ENCODE data around the gene FTL.
"Not testable (repeated sequence)": the region's sequence is repeated elsewhere in the genome, so short reads cannot be mapped to it uniquely, and the experiment has no call there.

FTL gene

DNA sequence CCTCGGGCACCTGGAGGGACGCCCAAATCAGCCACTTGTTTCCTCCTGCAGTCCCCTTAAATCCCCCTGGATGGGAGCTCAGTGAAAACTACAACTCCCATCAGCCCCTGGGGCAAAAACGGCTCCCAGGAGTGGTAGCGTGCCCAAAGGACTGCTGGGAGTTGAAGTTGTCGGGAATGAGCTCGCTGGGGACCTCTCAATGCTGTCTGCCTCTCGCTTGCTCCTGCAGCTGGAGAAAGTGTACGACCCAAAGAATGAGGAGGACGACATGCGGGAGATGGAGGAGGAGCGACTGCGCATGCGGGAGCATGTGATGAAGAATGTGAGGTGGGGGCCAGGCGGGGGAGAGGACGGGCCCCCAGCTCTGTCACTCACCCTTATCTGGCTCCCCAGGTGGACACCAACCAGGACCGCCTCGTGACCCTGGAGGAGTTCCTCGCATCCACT, 46.3 kb upstream of the FTL start (continued):
- TF ChIP-seq TOX (CRISPR knock-in tag; IDR thresholded peaks at IDR 0.05; ENCODE audit: borderline replicate concordance) (no peak), ZFP30 (CRISPR knock-in tag; IDR thresholded peaks at IDR 0.05) (no peak), ZNF70 (CRISPR knock-in tag; IDR thresholded peaks at IDR 0.05) (no peak)
- TF ChIP-seq, protein P1, sequence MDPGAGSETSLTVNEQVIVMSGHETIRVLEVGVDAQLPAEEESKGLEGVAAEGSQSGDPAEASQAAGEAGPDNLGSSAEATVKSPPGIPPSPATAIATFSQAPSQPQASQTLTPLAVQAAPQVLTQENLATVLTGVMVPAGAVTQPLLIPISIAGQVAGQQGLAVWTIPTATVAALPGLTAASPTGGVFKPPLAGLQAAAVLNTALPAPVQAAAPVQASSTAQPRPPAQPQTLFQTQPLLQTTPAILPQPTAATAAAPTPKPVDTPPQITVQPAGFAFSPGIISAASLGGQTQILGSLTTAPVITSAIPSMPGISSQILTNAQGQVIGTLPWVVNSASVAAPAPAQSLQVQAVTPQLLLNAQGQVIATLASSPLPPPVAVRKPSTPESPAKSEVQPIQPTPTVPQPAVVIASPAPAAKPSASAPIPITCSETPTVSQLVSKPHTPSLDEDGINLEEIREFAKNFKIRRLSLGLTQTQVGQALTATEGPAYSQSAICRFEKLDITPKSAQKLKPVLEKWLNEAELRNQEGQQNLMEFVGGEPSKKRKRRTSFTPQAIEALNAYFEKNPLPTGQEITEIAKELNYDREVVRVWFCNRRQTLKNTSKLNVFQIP (CRISPR knock-in tag; IDR thresholded peaks at IDR 0.05; ENCODE audit: borderline replicate concordance, low read depth): no peak

DNA sequence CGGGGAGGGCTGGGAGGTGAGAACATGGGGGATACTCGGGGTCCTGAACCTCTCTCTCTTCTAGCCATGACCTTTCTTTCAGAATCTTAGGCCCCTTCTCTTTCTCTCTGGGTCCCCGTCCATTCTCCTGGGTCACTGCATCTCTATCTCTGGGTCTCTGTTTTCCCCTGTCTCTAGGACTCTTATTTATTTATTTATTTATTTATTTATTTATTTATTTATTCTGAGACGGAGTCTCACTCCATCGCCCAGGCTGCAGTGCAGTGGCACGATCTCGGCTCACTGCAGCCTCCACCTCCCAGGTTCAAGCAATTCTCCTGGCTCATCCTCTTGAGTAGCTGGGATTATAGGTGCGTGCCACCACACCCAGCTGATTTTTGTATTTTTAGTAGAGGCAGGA, 45.8 kb upstream of the FTL start:
- ATAC-seq: not testable (repeated sequence)

DNA sequence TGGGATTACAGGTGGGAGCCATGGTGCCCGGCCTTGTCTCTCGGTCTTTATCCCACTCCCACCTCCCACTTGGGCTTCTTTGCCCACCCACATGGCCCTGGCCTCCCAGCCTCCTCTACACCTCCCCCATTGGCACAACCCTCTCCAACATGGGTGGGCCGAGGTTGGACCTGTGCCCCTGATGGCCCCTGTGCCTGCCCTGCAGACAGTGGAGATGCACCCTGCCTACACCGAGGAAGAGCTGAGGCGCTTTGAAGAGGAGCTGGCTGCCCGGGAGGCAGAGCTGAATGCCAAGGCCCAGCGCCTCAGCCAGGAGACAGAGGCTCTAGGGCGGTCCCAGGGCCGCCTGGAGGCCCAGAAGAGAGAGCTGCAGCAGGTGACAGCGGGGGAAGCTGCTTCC, 44.2 kb upstream of the FTL start:
- TF ChIP-seq, protein P2, sequence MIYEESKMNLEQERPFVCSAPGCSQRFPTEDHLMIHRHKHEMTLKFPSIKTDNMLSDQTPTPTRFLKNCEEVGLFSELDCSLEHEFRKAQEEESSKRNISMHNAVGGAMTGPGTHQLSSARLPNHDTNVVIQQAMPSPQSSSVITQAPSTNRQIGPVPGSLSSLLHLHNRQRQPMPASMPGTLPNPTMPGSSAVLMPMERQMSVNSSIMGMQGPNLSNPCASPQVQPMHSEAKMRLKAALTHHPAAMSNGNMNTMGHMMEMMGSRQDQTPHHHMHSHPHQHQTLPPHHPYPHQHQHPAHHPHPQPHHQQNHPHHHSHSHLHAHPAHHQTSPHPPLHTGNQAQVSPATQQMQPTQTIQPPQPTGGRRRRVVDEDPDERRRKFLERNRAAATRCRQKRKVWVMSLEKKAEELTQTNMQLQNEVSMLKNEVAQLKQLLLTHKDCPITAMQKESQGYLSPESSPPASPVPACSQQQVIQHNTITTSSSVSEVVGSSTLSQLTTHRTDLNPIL (CRISPR knock-in tag; IDR thresholded peaks at IDR 0.05; ENCODE audit: low read depth): no peak
- TF ChIP-seq ESRRG (CRISPR knock-in tag; IDR thresholded peaks at IDR 0.05) (no peak), ZNF70 (CRISPR knock-in tag; IDR thresholded peaks at IDR 0.05) (no peak)
- no peak for ATAC-seq

DNA sequence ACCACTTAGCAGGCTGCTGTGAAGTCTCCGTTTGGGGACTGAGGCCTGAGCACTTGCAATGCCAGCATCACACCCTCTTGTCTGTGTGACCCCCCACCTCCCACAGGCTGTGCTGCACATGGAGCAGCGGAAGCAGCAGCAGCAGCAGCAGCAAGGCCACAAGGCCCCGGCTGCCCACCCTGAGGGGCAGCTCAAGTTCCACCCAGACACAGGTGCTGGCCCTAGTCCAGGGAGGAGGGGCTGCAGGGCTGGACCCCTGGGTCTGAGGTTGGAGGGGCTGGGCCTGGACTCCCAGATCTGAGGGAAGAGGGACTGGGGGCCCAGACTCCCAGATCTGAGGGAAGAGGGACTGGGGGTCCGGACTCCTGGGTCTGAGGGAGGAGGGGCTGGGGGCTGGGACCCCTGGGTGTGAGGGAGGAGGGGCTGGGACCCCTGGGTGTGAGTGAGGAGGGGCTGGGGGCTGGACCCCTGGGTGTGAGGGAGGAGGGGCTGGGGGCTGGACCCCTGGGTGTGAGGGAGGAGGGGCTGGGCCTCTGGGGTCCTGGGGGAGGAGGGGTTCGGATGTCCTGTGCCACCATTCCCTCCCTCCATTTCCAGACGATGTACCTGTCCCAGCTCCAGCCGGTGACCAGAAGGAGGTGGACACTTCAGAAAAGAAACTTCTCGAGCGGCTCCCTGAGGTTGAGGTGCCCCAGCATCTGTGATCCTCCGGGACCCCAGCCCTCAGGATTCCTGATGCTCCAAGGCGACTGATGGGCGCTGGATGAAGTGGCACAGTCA, 43.2 kb upstream of the FTL start:
- ATAC-seq: no peak
- TF ChIP-seq ZC3H10 (CRISPR knock-in tag; IDR thresholded peaks at IDR 0.05) (no peak), TOX (CRISPR knock-in tag; IDR thresholded peaks at IDR 0.05; ENCODE audit: borderline replicate concordance) (no peak), ZNF8 (CRISPR knock-in tag; IDR thresholded peaks at IDR 0.05) (no peak), ZNF565 (CRISPR knock-in tag; conservative IDR thresholded peaks at IDR 0.05; ENCODE audit: low read depth) (no peak), ESRRG (CRISPR knock-in tag; IDR thresholded peaks at IDR 0.05) (no peak), ZNF70 (CRISPR knock-in tag; IDR thresholded peaks at IDR 0.05) (no peak), CSDC2 (CRISPR knock-in tag; IDR thresholded peaks at IDR 0.05) (no peak), ISL1 (CRISPR knock-in tag; IDR thresholded peaks at IDR 0.05) (no peak), ZFP3 (CRISPR knock-in tag; IDR thresholded peaks at IDR 0.05) (no peak), ARNTL (CRISPR knock-in tag; IDR thresholded peaks at IDR 0.05; ENCODE audit: borderline replicate concordance, low read depth) (no peak), RARB (CRISPR knock-in tag; IDR thresholded peaks at IDR 0.05) (no peak), TCF4 (CRISPR knock-in tag; IDR thresholded peaks at IDR 0.05; ENCODE audit: borderline replicate concordance) (no peak), PPARA (CRISPR knock-in tag; IDR thresholded peaks at IDR 0.05; ENCODE audit: borderline replicate concordance) (no peak)
- TF ChIP-seq, protein P3, sequence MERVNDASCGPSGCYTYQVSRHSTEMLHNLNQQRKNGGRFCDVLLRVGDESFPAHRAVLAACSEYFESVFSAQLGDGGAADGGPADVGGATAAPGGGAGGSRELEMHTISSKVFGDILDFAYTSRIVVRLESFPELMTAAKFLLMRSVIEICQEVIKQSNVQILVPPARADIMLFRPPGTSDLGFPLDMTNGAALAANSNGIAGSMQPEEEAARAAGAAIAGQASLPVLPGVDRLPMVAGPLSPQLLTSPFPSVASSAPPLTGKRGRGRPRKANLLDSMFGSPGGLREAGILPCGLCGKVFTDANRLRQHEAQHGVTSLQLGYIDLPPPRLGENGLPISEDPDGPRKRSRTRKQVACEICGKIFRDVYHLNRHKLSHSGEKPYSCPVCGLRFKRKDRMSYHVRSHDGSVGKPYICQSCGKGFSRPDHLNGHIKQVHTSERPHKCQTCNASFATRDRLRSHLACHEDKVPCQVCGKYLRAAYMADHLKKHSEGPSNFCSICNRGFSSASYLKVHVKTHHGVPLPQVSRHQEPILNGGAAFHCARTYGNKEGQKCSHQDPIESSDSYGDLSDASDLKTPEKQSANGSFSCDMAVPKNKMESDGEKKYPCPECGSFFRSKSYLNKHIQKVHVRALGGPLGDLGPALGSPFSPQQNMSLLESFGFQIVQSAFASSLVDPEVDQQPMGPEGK (CRISPR knock-in tag; IDR thresholded peaks at IDR 0.05; ENCODE audit: borderline replicate concordance): no peak
- TF ChIP-seq, protein P4, sequence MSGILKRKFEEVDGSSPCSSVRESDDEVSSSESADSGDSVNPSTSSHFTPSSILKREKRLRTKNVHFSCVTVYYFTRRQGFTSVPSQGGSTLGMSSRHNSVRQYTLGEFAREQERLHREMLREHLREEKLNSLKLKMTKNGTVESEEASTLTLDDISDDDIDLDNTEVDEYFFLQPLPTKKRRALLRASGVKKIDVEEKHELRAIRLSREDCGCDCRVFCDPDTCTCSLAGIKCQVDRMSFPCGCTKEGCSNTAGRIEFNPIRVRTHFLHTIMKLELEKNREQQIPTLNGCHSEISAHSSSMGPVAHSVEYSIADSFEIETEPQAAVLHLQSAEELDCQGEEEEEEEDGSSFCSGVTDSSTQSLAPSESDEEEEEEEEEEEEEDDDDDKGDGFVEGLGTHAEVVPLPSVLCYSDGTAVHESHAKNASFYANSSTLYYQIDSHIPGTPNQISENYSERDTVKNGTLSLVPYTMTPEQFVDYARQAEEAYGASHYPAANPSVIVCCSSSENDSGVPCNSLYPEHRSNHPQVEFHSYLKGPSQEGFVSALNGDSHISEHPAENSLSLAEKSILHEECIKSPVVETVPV (CRISPR knock-in tag; IDR thresholded peaks at IDR 0.05): no peak
- TF ChIP-seq, protein P1 (CRISPR knock-in tag; IDR thresholded peaks at IDR 0.05; ENCODE audit: borderline replicate concordance, low read depth): no peak

Measured in SK-N-SH treated with all-trans-retinoic acid at 6 μM for 48 hours (cell line).